Measurements from ENCODE around the gene TMEM247. TPM values are rescaled to one million over a fixed set of nuclear protein-coding genes. Genes with fewer than 3 reads are reported as not detected.

The TMEM247 gene
- total RNA-seq, 2 donors from 2014 or later, result not detected

DNA sequence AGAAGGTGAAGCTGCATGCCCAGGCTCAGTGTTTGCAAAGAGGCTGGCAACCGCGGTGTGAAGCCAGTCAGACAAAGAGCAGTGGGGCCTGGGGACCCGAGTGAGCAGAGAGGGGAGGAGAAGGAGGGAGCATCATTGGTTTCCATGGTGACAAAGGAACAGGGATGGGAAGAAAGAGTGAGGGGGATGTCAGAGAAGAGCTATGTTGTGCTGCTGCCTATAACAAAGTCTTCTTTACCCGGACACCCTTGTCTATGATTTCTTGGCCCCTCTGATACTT, 14.5 kb downstream of the TMEM247 start:
- no peak overlapping the region for H3K9ac ChIP-seq (ENCODE audit: extremely low read depth, low read length, poor library complexity, severe bottlenecking)
- no peak overlapping the region for H3K27ac ChIP-seq (ENCODE audit: low read depth, low read length)
- peaks cover 15% of the 10 kb centered on the region for H3K4me1 Mint-ChIP-seq
- no peaks in the 10 kb centered on the region for H3K9me3 ChIP-seq (ENCODE audit: control insufficient read depth, low read length)
- no peak overlapping the region for H3K4me3 Mint-ChIP-seq
- no peaks in the 10 kb centered on the region for H3K36me3 Mint-ChIP-seq (ENCODE audit: low read depth)
- peaks cover 3% of the 10 kb centered on the region for H3K4me1 ChIP-seq (ENCODE audit: control insufficient read depth, insufficient read depth, low read length)
- no peak overlapping the region for H3K27ac Mint-ChIP-seq
- no peaks in the 10 kb centered on the region for H3K36me3 ChIP-seq (ENCODE audit: control insufficient read depth, insufficient read depth, low read length)
- peaks cover 32% of the 10 kb centered on the region for H3K27me3 ChIP-seq (ENCODE audit: control insufficient read depth, insufficient read depth, low read length, poor library complexity, severe bottlenecking)
- WGBS, 2 experiments (ENCODE audit: insufficient coverage in 1 of 2, insufficient read length in 1 of 2), result 33 to 51% methylated on average over 3 to 4 of the region's 4 CpGs
- H3K9me3 Mint-ChIP-seq, result no peaks in the 10 kb centered on the region
- H3K4me3 ChIP-seq (ENCODE audit: low read length), result no peak overlapping the region
- peaks cover 29% of the 10 kb centered on the region for H3K27me3 Mint-ChIP-seq (ENCODE audit: insufficient read depth)
- no peak for DNase-seq
- TF ChIP-seq, protein P1, sequence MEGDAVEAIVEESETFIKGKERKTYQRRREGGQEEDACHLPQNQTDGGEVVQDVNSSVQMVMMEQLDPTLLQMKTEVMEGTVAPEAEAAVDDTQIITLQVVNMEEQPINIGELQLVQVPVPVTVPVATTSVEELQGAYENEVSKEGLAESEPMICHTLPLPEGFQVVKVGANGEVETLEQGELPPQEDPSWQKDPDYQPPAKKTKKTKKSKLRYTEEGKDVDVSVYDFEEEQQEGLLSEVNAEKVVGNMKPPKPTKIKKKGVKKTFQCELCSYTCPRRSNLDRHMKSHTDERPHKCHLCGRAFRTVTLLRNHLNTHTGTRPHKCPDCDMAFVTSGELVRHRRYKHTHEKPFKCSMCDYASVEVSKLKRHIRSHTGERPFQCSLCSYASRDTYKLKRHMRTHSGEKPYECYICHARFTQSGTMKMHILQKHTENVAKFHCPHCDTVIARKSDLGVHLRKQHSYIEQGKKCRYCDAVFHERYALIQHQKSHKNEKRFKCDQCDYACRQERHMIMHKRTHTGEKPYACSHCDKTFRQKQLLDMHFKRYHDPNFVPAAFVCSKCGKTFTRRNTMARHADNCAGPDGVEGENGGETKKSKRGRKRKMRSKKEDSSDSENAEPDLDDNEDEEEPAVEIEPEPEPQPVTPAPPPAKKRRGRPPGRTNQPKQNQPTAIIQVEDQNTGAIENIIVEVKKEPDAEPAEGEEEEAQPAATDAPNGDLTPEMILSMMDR (conservative IDR thresholded peaks at IDR 0.05), result no peak

DNA sequence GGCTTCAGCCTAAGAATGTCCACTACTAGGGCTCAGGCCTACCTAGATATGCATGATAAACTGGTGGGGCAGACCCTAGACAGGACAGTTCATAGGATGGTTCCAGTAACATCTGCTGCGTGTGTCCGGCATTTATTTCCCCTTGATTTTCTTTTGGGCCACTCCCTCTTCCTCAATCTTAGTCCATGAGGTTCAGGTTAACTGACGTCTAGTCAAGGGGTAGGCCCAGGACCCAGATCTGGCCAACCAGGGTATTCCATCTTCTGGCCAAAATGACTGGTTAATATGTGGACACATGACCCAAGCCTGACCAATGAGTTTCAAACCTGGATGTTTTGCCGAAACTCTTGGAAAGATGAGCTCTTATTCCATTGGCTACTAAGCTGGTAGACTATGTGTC, 15.2 kb downstream of the TMEM247 start:
- no peak overlapping the region for H3K9ac ChIP-seq (ENCODE audit: extremely low read depth, low read length, poor library complexity, severe bottlenecking)
- peaks cover 38% of the 10 kb centered on the region for H3K27me3 ChIP-seq (ENCODE audit: control insufficient read depth, insufficient read depth, low read length, poor library complexity, severe bottlenecking)
- H3K27ac ChIP-seq (ENCODE audit: low read depth, low read length), result no peak overlapping the region
- no peak for DNase-seq
- Mint-ChIP-seq H3K36me3 (ENCODE audit: low read depth) (no peaks in the 10 kb centered on the region), H3K4me3 (no peak overlapping the region), H3K27ac (no peak overlapping the region), H3K9me3 (no peaks in the 10 kb centered on the region), H3K4me1 (peaks cover 13% of the 10 kb centered on the region), H3K27me3 (ENCODE audit: insufficient read depth) (peaks cover 36% of the 10 kb centered on the region)
- H3K4me3 ChIP-seq (ENCODE audit: low read length), result no peak overlapping the region
- peaks cover 3% of the 10 kb centered on the region for H3K4me1 ChIP-seq (ENCODE audit: control insufficient read depth, insufficient read depth, low read length)
- H3K9me3 ChIP-seq (ENCODE audit: control insufficient read depth, low read length), result no peaks in the 10 kb centered on the region
- no peaks in the 10 kb centered on the region for H3K36me3 ChIP-seq (ENCODE audit: control insufficient read depth, insufficient read depth, low read length)
- TF ChIP-seq, protein P1 (conservative IDR thresholded peaks at IDR 0.05), result no peak
- WGBS, 2 experiments (ENCODE audit: insufficient coverage in 1 of 2, insufficient read length in 1 of 2), result 90 to 92% methylated on average over 3 to 4 of the region's 4 CpGs

DNA sequence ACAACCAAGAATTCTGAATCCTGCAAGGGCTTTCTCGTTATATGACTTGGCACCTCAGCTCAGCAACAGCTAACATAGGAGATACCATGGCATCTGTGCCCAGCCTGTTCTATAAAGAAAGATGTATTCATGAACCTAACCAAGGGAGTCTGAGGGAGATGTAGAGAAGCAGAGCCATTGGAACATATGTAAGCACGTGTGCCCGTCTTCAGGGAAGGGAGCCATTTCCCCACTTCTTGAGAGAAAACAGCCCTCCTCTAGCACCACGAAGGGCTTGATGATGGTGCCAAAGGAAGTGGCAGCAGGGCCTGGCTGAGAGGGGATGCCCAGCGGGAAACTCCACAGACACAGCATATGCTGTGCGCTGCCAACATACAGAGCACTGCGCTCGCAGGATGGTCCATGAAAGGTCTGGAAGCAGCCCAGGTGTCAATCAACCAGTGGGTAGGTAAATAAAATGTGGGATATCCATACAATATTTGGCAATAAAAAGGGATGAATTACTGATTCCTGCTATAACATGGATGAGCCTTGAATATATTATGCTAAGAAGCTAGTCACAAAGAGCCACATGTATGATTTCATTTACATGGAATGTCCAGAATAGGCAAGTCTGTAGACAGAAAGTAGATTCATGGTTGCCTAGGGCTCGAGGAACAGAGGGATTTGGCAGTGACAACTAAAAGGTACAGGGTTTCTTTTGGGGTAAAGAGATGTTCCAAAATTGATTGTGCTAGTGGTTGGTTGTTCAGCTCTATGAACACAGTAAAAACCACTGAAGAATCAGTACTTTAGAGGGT, 16.1 kb downstream of the TMEM247 start:
- 84 to 90% methylated on average over 5 to 9 of the region's 9 CpGs for WGBS, 2 experiments (ENCODE audit: insufficient coverage in 1 of 2, insufficient read length in 1 of 2)
- H3K27me3 Mint-ChIP-seq (ENCODE audit: insufficient read depth), result peaks cover 39% of the 10 kb centered on the region
- TF ChIP-seq, protein P1 (conservative IDR thresholded peaks at IDR 0.05), result no peak
- Histone ChIP-seq H3K36me3 (ENCODE audit: control insufficient read depth, insufficient read depth, low read length) (no peaks in the 10 kb centered on the region), H3K4me3 (ENCODE audit: low read length) (no peak overlapping the region), H3K27ac (ENCODE audit: low read depth, low read length) (no peak overlapping the region), H3K9ac (ENCODE audit: extremely low read depth, low read length, poor library complexity, severe bottlenecking) (no peak overlapping the region), H3K4me1 (ENCODE audit: control insufficient read depth, insufficient read depth, low read length) (peaks cover under 1% of the 10 kb centered on the region), H3K9me3 (ENCODE audit: control insufficient read depth, low read length) (no peaks in the 10 kb centered on the region), H3K27me3 (ENCODE audit: control insufficient read depth, insufficient read depth, low read length, poor library complexity, severe bottlenecking) (peaks cover 38% of the 10 kb centered on the region)
- peaks cover 6% of the 10 kb centered on the region for H3K4me1 Mint-ChIP-seq
- no peaks in the 10 kb centered on the region for H3K36me3 Mint-ChIP-seq (ENCODE audit: low read depth)
- no peaks in the 10 kb centered on the region for H3K9me3 Mint-ChIP-seq
- no peak overlapping the region for H3K27ac Mint-ChIP-seq
- no peak for DNase-seq
- no peak overlapping the region for H3K4me3 Mint-ChIP-seq
